OCI-LY3 (cell line): ENCODE measurements around the gene AXIN1.

Source experiments
- H2AFZ ChIP-seq: fragments of 200-600, 300-600 bp; shearing (Covaris generic); 2 replicates; pipeline ENCODE4 v1.6.0; 2014; ENCODE audit warnings: antibody characterized with exemption, low read depth, low read length
- H3K27ac ChIP-seq: fragments of 200-600, 300-600 bp; sonication (generic); 2 replicates; pipeline ENCODE4 v1.5.1; 2014; ENCODE audit warnings: mild to moderate bottlenecking, low read length, moderate library complexity, mixed read lengths
- H3K27me3 ChIP-seq: fragments of 200-600, 300-600 bp; sonication (generic); 2 replicates; pipeline ENCODE4 v1.6.1; 2014; ENCODE audit warnings: low read depth, low read length, mixed read lengths
- H3K36me3 ChIP-seq: fragments of 200-600, 300-600 bp; sonication (generic); replicated peaks from 2 replicates; pipeline ENCODE3; 2014; ENCODE audit warnings: low read depth, low read length, mixed read lengths
- H3K4me1 ChIP-seq: fragments of 300-600, 200-600 bp; sonication (generic); 2 replicates; pipeline ENCODE4 v1.6.1; 2014; ENCODE audit warnings: low read length, mixed read lengths
- H3K4me2 ChIP-seq: fragments of 200-600, 300-600 bp; sonication (generic); 2 replicates; pipeline ENCODE4 v1.6.1; 2014; ENCODE audit warnings: low read length, mixed read lengths
- H3K4me3 ChIP-seq: fragments of 300-600, 200-600 bp; sonication (generic); 2 replicates; pipeline ENCODE4 v1.5.1; 2014; ENCODE audit warnings: antibody characterized with exemption, mild to moderate bottlenecking, low read length, moderate library complexity
- H3K79me2 ChIP-seq: fragments of 300-600, 200-600 bp; shearing (Covaris generic); 2 replicates; pipeline ENCODE4 v1.6.1; 2014; ENCODE audit warnings: mild to moderate bottlenecking, low read length, mixed read lengths
- H3K9ac ChIP-seq: fragments of 300-600, 200-600 bp; shearing (Covaris generic); 2 replicates; pipeline ENCODE4 v1.6.0; 2014; ENCODE audit warnings: mild to moderate bottlenecking, low read length, moderate library complexity
- H3K9me3 ChIP-seq: fragments of 200-600, 300-600 bp; shearing (Covaris generic); 2 replicates; pipeline ENCODE4 v1.6.1; 2014; ENCODE audit warnings: low read length, mixed read lengths; ENCODE audit not compliant: insufficient read depth
- H4K20me1 ChIP-seq: fragments of 200-600, 300-600 bp; sonication (generic); 2 replicates; pipeline ENCODE4 v1.6.1; 2016; ENCODE audit warnings: low read length, mixed read lengths; ENCODE audit not compliant: insufficient read depth
- EZH2phosphoT487 ChIP-seq: fragments of 200-600 bp; shearing (Covaris generic); IDR thresholded peaks from 2 replicates; pipeline ENCODE4 v1.6.1; 2018; ENCODE audit warnings: antibody characterized with exemption, mixed run types, low read depth
- TF ChIP-seq, protein P1 (sequence below): fragments of 200-600, 300-600 bp; sonication (generic); IDR thresholded peaks from 2 replicates; pipeline ENCODE4 v1.5.1; 2014; ENCODE audit warnings: antibody characterized with exemption, low read length, low read depth

The AXIN1 gene

DNA sequence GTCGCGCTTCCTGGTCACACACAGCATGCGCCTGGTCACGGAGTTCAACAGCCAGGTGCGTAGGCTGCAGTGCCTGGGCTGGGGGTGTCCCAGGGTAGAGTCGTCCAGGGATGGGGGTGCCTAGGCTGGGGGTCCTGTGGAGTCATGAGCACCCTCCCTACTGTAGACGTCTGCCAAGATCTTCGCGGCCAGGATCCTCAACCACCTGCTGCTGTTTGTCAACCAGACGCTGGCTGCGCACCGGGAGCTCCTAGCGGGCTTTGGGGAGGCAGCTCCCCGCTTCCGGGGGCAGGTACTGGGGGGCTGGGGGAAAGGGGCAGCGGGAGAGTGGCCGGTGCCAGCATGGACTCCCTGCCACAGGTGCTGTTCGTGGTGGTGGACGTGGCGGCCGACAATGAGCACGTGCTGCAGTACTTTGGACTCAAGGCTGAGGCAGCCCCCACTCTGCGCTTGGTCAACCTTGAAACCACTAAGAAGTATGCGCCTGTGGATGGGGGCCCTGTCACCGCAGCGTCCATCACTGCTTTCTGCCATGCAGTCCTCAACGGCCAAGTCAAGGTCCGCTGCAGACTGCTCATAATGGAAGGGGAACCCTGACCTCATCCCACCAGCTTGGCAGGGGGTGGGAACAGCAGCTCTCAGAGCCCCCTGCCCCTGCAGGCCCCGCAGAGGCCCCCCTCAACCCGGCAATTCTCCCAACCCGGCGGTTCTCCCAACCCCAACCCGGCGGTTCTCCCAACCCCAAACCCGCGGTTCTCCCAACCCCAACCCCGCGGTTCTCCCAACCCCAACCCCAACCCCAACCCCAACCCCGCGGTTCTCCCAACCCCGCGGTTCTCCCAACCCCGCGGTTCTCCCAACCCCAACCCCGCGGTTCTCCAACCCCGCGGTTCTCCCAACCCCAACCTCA is 67.1 kb downstream of the AXIN1 start:
- TF ChIP-seq, protein P1, sequence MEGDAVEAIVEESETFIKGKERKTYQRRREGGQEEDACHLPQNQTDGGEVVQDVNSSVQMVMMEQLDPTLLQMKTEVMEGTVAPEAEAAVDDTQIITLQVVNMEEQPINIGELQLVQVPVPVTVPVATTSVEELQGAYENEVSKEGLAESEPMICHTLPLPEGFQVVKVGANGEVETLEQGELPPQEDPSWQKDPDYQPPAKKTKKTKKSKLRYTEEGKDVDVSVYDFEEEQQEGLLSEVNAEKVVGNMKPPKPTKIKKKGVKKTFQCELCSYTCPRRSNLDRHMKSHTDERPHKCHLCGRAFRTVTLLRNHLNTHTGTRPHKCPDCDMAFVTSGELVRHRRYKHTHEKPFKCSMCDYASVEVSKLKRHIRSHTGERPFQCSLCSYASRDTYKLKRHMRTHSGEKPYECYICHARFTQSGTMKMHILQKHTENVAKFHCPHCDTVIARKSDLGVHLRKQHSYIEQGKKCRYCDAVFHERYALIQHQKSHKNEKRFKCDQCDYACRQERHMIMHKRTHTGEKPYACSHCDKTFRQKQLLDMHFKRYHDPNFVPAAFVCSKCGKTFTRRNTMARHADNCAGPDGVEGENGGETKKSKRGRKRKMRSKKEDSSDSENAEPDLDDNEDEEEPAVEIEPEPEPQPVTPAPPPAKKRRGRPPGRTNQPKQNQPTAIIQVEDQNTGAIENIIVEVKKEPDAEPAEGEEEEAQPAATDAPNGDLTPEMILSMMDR, result no peak
- no peak for TF ChIP-seq EZH2phosphoT487
- H3K27me3 ChIP-seq, result no peaks in the 10 kb centered on the region
- peaks cover 26% of the 10 kb centered on the region for H3K79me2 ChIP-seq
- H3K9ac ChIP-seq, result no peak overlapping the region
- peaks cover 26% of the 10 kb centered on the region for H3K36me3 ChIP-seq
- no peak overlapping the region for H3K4me2 ChIP-seq
- no peaks in the 10 kb centered on the region for H4K20me1 ChIP-seq
- no peak overlapping the region for H3K4me3 ChIP-seq
- H3K9me3 ChIP-seq, result no peaks in the 10 kb centered on the region
- H3K27ac ChIP-seq, result no peak overlapping the region
- H3K4me1 ChIP-seq, result peaks cover 6% of the 10 kb centered on the region
- H2AFZ ChIP-seq, result no peak overlapping the region

DNA sequence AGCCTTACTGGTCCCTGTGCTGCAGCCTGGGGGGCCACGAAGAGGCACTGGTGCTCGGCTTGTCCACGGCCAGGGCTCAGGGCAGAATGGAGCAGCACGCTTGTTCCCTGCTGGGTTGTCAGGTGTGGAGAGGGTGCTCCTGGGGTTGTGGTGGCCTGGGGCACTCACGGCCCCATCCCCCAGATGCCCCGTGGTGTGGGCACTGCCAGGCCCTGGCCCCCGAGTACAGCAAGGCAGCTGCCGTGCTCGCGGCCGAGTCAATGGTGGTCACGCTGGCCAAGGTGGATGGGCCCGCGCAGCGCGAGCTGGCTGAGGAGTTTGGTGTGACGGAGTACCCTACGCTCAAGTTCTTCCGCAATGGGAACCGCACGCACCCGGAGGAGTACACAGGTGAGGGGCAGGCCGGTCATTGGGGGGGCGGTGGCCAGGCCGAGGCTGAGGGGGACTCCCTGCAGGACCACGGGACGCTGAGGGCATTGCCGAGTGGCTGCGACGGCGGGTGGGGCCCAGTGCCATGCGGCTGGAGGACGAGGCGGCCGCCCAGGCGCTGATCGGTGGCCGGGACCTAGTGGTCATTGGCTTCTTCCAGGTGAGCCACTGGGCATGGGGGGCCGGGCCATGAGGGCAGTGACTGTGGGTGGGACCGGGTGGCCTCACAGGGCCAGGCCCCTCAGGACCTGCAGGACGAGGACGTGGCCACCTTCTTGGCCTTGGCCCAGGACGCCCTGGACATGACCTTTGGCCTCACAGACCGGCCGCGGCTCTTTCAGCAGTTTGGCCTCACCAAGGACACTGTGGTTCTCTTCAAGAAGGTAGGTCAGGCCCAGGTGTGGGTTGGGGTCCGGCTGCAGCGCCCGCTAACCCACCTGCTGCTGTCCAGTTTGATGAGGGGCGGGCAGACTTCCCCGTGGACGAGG is 68.1 kb downstream of the AXIN1 start:
- Histone ChIP-seq H3K4me2 (peak overlapping the region; percentile 65), H3K27me3 (no peaks in the 10 kb centered on the region), H3K27ac (no peak overlapping the region)

DNA sequence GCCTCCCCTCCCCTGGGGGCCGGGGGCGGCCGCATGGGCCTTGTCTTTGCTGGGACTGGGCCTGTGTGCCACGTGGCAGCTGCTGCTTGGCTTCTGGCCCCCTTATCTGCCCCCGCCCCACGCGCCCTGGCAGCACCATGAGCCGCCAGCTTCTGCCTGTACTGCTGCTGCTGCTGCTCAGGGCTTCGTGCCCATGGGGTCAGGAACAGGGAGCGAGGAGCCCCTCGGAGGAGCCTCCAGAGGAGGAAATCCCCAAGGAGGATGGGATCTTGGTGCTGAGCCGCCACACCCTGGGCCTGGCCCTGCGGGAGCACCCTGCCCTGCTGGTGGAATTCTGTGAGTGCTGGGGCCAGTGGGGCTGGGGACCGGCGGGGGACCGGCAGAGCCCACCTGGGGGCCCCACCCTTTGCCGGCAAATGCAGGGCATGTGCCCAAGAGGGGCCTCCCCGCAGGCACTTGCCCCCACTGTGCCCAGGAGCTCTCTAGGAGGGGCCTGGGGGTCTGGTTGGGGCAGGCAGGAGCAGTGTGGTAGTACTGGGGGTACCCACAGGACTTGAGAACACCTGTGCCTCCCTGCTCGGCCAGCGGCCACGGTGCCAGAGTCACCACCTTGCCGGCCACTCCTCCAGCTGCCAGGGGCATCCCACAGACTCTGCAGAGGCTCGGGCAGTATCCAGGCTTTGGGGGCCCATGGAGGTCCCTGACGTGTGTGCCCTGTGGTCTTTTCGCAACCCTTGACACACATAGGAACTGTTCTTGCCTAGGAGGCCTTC is 69.3 kb downstream of the AXIN1 start, which contains the start of gene PDIA2:
Gene PDIA2 (plus strand): TSS at position 132 of the 773 bp plus-strand sequence. CDS start 6 bp downstream, at position 138.
- Histone ChIP-seq H3K27ac (peak within 1 kb of the TSS; percentile 64), H3K9ac (peak within 1 kb of the TSS; percentile 92), H3K4me3 (peak within 1 kb of the TSS; percentile 90), H3K79me2 (peaks cover 26% of the 10 kb centered on the region), H2AFZ (no peak within 1 kb of the TSS), H3K36me3 (peaks cover 26% of the 10 kb centered on the region), H3K9me3 (no peaks in the 10 kb centered on the region), H4K20me1 (no peaks in the 10 kb centered on the region), H3K4me2 (peak within 1 kb of the TSS; percentile 65), H3K27me3 (no peaks in the 10 kb centered on the region), H3K4me1 (peaks cover 14% of the 10 kb centered on the region)
- TF ChIP-seq EZH2phosphoT487, result no peak
- TF ChIP-seq, protein P1, result no peak

More for the DNA sequence above, 68.1 kb downstream of the AXIN1 start:
- peak overlapping the region; percentile 92; the same call in 1 of the 2 replicates for H3K9ac ChIP-seq
- no peaks in the 10 kb centered on the region for H3K9me3 ChIP-seq
- H4K20me1 ChIP-seq, result no peaks in the 10 kb centered on the region
- H3K36me3 ChIP-seq, result peaks cover 26% of the 10 kb centered on the region
- peak overlapping the region; percentile 90 for H3K4me3 ChIP-seq
- H2AFZ ChIP-seq, result no peak overlapping the region
- peaks cover 26% of the 10 kb centered on the region for H3K79me2 ChIP-seq
- TF ChIP-seq, protein P1, result no peak
- TF ChIP-seq EZH2phosphoT487, result no peak
- H3K4me1 ChIP-seq, result peaks cover 6% of the 10 kb centered on the region
